Hepatocyte (in vitro differentiated cells): Measurements from ENCODE around the gene UBR2.

ENCODE experiments used
- EZH2phosphoT487 ChIP-seq: fragments of 200-600 bp; sonication (generic); IDR thresholded peaks from one replicate; pipeline ENCODE4 v1.6.1; 2018; ENCODE audit warnings: antibody characterized with exemption, mild to moderate bottlenecking, low read depth, moderate library complexity; ENCODE audit not compliant: unreplicated experiment, severe bottlenecking
- TF ChIP-seq, protein P1 (sequence below): fragments of 200-600 bp; sonication (generic); IDR thresholded peaks from 2 replicates; pipeline ENCODE4 v1.5.1; 2016; ENCODE audit warnings: antibody characterized with exemption, mild to moderate bottlenecking; ENCODE audit not compliant: poor library complexity

DNA sequence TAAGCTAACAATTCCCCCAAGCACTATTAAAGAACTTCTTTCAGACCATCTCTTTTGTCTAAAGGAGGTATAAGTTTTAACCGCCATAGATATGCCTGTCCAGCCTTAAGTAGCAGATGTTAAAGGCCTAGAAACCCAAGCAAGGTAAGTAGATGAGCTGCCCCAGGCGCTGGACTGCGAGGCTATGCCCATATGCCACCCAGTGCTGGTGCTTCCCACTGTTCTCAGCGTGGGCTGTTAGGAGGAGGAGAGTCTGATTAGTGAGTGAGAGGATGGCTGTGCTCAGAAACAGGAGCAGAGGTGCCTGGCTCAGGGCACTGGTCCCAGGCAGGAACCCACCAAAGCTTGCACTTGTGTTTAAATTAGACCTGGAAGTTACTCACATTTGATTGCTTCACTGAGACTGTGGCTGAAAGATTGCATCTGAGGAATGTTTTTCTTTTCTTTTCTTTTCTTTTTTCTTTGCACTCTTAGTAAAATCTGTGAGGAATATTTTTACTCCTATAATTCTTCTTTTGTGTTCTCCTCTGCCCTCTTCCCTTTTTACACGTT is 126.4 kb downstream of the UBR2 start:
- TF ChIP-seq, protein P1, sequence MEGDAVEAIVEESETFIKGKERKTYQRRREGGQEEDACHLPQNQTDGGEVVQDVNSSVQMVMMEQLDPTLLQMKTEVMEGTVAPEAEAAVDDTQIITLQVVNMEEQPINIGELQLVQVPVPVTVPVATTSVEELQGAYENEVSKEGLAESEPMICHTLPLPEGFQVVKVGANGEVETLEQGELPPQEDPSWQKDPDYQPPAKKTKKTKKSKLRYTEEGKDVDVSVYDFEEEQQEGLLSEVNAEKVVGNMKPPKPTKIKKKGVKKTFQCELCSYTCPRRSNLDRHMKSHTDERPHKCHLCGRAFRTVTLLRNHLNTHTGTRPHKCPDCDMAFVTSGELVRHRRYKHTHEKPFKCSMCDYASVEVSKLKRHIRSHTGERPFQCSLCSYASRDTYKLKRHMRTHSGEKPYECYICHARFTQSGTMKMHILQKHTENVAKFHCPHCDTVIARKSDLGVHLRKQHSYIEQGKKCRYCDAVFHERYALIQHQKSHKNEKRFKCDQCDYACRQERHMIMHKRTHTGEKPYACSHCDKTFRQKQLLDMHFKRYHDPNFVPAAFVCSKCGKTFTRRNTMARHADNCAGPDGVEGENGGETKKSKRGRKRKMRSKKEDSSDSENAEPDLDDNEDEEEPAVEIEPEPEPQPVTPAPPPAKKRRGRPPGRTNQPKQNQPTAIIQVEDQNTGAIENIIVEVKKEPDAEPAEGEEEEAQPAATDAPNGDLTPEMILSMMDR, result no peak
- TF ChIP-seq EZH2phosphoT487, result no peak
